ENCODE data around the gene KRT38. TPM values are rescaled to one million over a fixed set of nuclear protein-coding genes. Genes with fewer than 3 reads are reported as not detected.

The KRT38 gene
- total RNA-seq, 4 donors from 2014 or later: not detected

DNA sequence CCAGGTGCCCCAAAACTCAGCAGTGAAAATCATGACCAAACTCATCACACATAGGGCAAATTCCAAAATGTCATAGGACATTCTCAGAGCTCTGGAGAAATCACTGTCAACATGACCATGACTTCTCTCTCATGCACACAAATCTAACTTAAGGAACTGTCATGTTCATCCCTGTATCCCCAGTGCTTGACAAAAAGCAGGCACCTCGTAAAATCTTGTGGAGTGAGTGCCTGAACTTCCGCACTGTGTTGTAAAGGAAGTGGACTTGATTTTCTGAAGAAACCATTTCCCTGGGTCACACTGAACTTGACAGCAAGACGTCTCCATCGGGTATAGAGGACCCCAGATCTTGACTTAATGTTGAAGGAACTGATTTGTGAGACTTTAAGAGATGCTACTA, 19.2 kb downstream of the KRT38 start:
- no peak for DNase-seq (ENCODE audit: low spot score in 2 of 2)
- H3K27ac ChIP-seq: no peak overlapping the region
- H3K4me1 ChIP-seq: peaks cover 0 to 18% (median 0%) of the 10 kb centered on the region in 4 donors
- H3K9me3 ChIP-seq: no peaks in the 10 kb centered on the region
- WGBS, 2 donors: 77 to 81% methylated on average over 4 of the region's 4 CpGs
- no peak for TF ChIP-seq POLR2A (IDR thresholded peaks at IDR 0.05)
- TF ChIP-seq, protein P1, sequence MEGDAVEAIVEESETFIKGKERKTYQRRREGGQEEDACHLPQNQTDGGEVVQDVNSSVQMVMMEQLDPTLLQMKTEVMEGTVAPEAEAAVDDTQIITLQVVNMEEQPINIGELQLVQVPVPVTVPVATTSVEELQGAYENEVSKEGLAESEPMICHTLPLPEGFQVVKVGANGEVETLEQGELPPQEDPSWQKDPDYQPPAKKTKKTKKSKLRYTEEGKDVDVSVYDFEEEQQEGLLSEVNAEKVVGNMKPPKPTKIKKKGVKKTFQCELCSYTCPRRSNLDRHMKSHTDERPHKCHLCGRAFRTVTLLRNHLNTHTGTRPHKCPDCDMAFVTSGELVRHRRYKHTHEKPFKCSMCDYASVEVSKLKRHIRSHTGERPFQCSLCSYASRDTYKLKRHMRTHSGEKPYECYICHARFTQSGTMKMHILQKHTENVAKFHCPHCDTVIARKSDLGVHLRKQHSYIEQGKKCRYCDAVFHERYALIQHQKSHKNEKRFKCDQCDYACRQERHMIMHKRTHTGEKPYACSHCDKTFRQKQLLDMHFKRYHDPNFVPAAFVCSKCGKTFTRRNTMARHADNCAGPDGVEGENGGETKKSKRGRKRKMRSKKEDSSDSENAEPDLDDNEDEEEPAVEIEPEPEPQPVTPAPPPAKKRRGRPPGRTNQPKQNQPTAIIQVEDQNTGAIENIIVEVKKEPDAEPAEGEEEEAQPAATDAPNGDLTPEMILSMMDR (IDR thresholded peaks at IDR 0.05): no peak
- no peak for TF ChIP-seq EP300 (IDR thresholded peaks at IDR 0.05)
- no peak overlapping the region for H3K4me3 ChIP-seq
- no peaks in the 10 kb centered on the region for H3K36me3 ChIP-seq
- H3K27me3 ChIP-seq: no peaks in the 10 kb centered on the region

DNA sequence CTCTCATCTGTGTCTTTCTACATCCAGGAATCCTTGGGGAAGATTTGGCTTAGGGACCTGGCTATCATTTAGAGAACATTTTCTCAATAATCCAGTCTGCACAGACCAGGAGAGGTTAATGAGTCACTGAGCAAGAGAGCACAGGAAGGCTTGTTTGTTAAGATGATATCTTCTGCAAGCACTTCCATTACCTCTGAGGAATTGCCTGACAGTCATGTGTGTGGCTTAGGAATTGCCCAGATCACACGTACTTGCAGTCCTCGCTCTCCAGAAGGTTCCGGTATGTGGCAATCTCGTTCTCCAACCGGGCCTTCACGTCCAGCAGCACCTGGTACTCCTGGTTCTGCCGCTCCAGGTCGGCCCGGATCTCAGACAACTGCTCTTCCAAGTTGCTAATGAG, 19.7 kb downstream of the KRT38 start:
- Histone ChIP-seq H3K9me3 (no peaks in the 10 kb centered on the region), H3K4me1 (peaks cover 0 to 23% (median 0%) of the 10 kb centered on the region in 4 donors), H3K27me3 (no peaks in the 10 kb centered on the region), H3K36me3 (no peaks in the 10 kb centered on the region), H3K4me3 (no peak overlapping the region), H3K27ac (no peak overlapping the region)
- peak in 1 of 2 donors; percentile 38 for DNase-seq (ENCODE audit: low spot score in 2 of 2)
- WGBS, 2 donors: 75 to 91% methylated on average over 9 of the region's 9 CpGs
- TF ChIP-seq POLR2A (IDR thresholded peaks at IDR 0.05) (no peak), EP300 (IDR thresholded peaks at IDR 0.05) (no peak)
- TF ChIP-seq, protein P1 (IDR thresholded peaks at IDR 0.05): no peak

DNA sequence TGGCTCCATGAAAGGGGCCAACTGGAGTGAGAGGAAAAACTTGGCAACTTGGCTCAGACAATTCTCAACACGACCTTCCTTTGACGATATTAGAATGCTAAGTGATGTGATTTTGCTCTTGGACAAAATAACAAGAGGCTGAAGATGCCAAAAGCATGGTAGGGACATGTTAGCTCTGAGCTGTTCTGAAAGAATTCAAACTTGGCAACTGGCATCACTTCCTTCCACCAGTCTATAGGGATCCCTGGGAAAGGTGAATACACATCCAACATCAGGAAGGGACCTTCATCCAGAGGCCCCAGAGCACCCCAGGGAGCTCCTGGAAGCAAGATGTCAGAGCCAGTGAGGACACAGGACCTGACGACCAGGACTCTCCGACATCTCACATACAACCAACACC, 20.6 kb downstream of the KRT38 start:
- peaks cover 0 to 29% (median 0%) of the 10 kb centered on the region in 4 donors for H3K4me1 ChIP-seq
- no peak for DNase-seq (ENCODE audit: low spot score in 2 of 2)
- H3K27me3 ChIP-seq: no peaks in the 10 kb centered on the region
- WGBS, 2 donors: 62 to 72% methylated on average over 4 of the region's 4 CpGs
- no peaks in the 10 kb centered on the region for H3K36me3 ChIP-seq
- H3K9me3 ChIP-seq: no peaks in the 10 kb centered on the region
- no peak overlapping the region for H3K27ac ChIP-seq
- H3K4me3 ChIP-seq: no peak overlapping the region
- TF ChIP-seq POLR2A (IDR thresholded peaks at IDR 0.05) (no peak), EP300 (IDR thresholded peaks at IDR 0.05) (no peak)
- TF ChIP-seq, protein P1 (IDR thresholded peaks at IDR 0.05): no peak

DNA sequence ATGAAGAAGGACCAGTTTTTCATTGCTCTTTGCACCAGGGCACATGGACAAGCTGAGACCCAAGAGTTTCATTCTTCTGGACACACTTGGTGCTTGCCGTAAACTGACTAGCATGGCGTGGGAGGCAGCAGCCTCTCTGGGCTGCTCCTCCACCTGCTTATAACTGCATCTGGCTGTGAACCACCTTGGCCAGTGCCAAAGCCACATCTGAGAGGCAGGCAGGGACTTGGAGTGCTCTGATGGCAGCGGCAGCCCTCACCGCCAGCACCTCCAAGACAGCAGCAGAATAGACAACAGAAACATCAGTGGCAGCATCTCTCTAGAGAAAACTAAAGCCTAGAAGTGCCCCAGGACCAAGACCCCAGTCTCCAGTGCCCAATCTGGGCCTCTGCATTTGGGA, 21.1 kb downstream of the KRT38 start:
- 96% methylated on average over 4 of the region's 4 CpGs for WGBS, 2 donors
- Histone ChIP-seq H3K27me3 (no peaks in the 10 kb centered on the region), H3K9me3 (no peaks in the 10 kb centered on the region), H3K27ac (no peak overlapping the region), H3K4me1 (peaks cover 0 to 29% (median 0%) of the 10 kb centered on the region in 4 donors), H3K36me3 (no peaks in the 10 kb centered on the region), H3K4me3 (no peak overlapping the region)
- TF ChIP-seq, protein P1 (IDR thresholded peaks at IDR 0.05): no peak
- no peak for TF ChIP-seq EP300 (IDR thresholded peaks at IDR 0.05)
- TF ChIP-seq POLR2A (IDR thresholded peaks at IDR 0.05): no peak
- DNase-seq (ENCODE audit: low spot score in 2 of 2): no peak

DNA sequence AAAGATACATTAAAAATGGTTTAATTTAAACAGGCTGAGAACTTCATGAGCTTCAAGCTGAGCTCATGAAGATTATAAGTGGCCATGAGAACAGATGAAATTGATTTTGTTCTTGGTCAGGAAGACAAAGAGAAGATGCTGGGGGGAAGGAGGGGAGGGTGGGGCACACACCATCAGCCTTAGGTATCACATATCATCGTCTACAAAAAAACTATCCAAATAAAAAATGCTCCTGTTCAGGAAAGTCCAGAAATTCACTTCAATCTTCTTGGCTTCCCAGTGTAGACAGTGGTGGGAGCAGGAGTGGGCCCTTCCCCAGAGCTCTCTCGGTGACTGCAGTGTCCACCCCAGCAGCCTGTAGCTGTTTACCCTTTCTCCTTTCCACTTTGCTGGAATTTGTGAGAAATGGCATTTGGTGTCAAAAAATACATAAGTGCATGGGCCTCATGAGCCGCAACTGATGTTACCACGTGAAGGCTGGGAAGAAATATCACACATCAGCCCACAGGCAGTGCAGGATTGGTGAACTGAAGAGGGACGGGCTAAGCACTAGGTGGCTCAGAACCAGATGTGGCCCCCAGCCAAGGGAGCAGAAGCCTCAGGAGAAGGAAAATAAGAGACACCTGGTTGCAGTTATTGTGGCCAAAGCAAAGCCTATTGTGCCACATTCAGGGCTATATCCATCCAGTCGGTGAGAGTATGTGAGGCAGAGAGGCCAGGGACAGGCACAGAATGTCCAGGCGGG, 22.5 kb downstream of the KRT38 start:
- peaks cover 0 to 29% (median 0%) of the 10 kb centered on the region in 4 donors for H3K4me1 ChIP-seq
- DNase-seq (ENCODE audit: low spot score in 2 of 2): no peak
- H3K9me3 ChIP-seq: no peaks in the 10 kb centered on the region
- H3K27me3 ChIP-seq: no peaks in the 10 kb centered on the region
- no peaks in the 10 kb centered on the region for H3K36me3 ChIP-seq
- H3K27ac ChIP-seq: no peak overlapping the region
- H3K4me3 ChIP-seq: no peak overlapping the region
- WGBS, 2 donors: 84 to 90% methylated on average over 7 of the region's 7 CpGs
- TF ChIP-seq, protein P1 (IDR thresholded peaks at IDR 0.05): no peak

All from tibial nerve (tissue), 4 donors.